HepG2 (cell line): ENCODE results near the gene CABLES2. TPM values are rescaled to one million over a fixed set of nuclear protein-coding genes. Genes with fewer than 3 reads are reported as not detected.
A peak's percentile ranks its signal among the peaks of the same experiment; 100 is the strongest.

Source experiments
- AGO2 ChIP-seq: fragments of 200-400 bp; formaldehyde crosslinking; optimal IDR thresholded peaks from 2 replicates; pipeline ENCODE3; 2017; ENCODE audit warnings: mild to moderate bottlenecking, low read depth, low read length, moderate library complexity
- GFI1 ChIP-seq: sonication (generic); formaldehyde crosslinking; IDR thresholded peaks from 2 replicates; pipeline ENCODE4 v1.5.0; 2020; ENCODE audit warnings: missing genetic modification reagents, mild to moderate bottlenecking, borderline replicate concordance
- HNRNPH1 ChIP-seq: fragments of 200-400 bp; formaldehyde crosslinking; optimal IDR thresholded peaks from 2 replicates; pipeline ENCODE3; 2017; ENCODE audit warnings: mild to moderate bottlenecking, low read depth, low read length
- MEF2D ChIP-seq: sonication (generic); formaldehyde crosslinking; IDR thresholded peaks from 2 replicates; pipeline ENCODE4 v1.5.1; 2020; ENCODE audit warnings: mild to moderate bottlenecking, missing genetic modification reagents
- NPAS2 ChIP-seq: sonication (generic); formaldehyde crosslinking; IDR thresholded peaks from 2 replicates; pipeline ENCODE4 v1.8.0; 2022; ENCODE audit warnings: mild to moderate bottlenecking, missing genetic modification reagents, borderline replicate concordance
- RCOR2 ChIP-seq: IDR thresholded peaks from 2 replicates; pipeline ENCODE4 v1.6.1; 2016; ENCODE audit warnings: missing biosample characterization, missing genetic modification reagents
- SMAD1 ChIP-seq: sonication (generic); formaldehyde crosslinking; IDR thresholded peaks from 2 replicates; pipeline ENCODE4 v1.4.0; 2020; ENCODE audit warnings: missing genetic modification reagents, low read depth, mild to moderate bottlenecking, borderline replicate concordance
- SRSF1 ChIP-seq: fragments of 200-400 bp; formaldehyde crosslinking; optimal IDR thresholded peaks from 2 replicates; pipeline ENCODE3; 2017; ENCODE audit warnings: mild to moderate bottlenecking, low read depth, low read length, moderate library complexity
- ZC3H13 ChIP-seq: sonication (generic); formaldehyde crosslinking; IDR thresholded peaks from 2 replicates; pipeline ENCODE4 v1.8.1; 2023; ENCODE audit warnings: mild to moderate bottlenecking, missing genetic modification reagents, moderate library complexity
- ZNF274 ChIP-seq: sonication (generic); formaldehyde crosslinking; IDR thresholded peaks from 2 replicates; pipeline ENCODE4 v1.5.1; 2020; ENCODE audit warnings: mild to moderate bottlenecking, missing genetic modification reagents
- ZNF431 ChIP-seq: sonication (generic); formaldehyde crosslinking; IDR thresholded peaks from 2 replicates; pipeline ENCODE4 v1.9.0; 2022; ENCODE audit warnings: missing genetic modification reagents, low read depth, mild to moderate bottlenecking, borderline replicate concordance
- ZNF558 ChIP-seq: sonication (generic); formaldehyde crosslinking; IDR thresholded peaks from 2 replicates; pipeline ENCODE4 v1.9.0; 2022; ENCODE audit warnings: mild to moderate bottlenecking, missing genetic modification reagents, borderline replicate concordance
- ZNF644 ChIP-seq: IDR thresholded peaks from 2 replicates; pipeline ENCODE4 v1.6.1; 2016; ENCODE audit warnings: low read depth
- ZNF660 ChIP-seq: sonication (generic); formaldehyde crosslinking; IDR thresholded peaks from 2 replicates; pipeline ENCODE4 v1.5.1; 2020; ENCODE audit warnings: mild to moderate bottlenecking, low read depth, missing genetic modification reagents, borderline replicate concordance
- ZNF724P ChIP-seq: sonication (generic); formaldehyde crosslinking; IDR thresholded peaks from 2 replicates; pipeline ENCODE4 v1.8.0; 2022; ENCODE audit warnings: missing genetic modification reagents, borderline replicate concordance
- polyA plus RNA-seq, 8 experiments: library from polyadenylated mRNA; depleted of rRNA in 3 of 8; stranded (reverse) in 7 of 8; unstranded in 1 of 8; fragments of >200 nt; fragmentation: Illumina TruSeq in 4 of 8; extraction: Trizol in 4 of 8; gene quantifications; 2 replicates each; pipeline versions ENCODE4 v1.2.1 to v1.2.3, GENCODE V29; 2011 to 2016; ENCODE audit warnings: low read depth in 4 of 8, missing spikeins in 1 of 8, mixed read lengths in 1 of 8; ENCODE audit not compliant: insufficient read depth in 1 of 8
- total RNA-seq, 5 experiments: library from RNA; depleted of rRNA; stranded (reverse); fragments of >200 nt; fragmentation: Illumina TruSeq; extraction: Trizol; gene quantifications; 2 replicates each; pipeline ENCODE4 v1.2.3, GENCODE V29; 2016; ENCODE audit warnings: low read depth in 1 of 5
- TF ChIP-seq, protein P1 (sequence below), 2 experiments: IDR thresholded peaks; 2 replicates each; pipeline ENCODE4 v1.6.1; 2011 to 2012; ENCODE audit warnings: low read length in 2 of 2, borderline replicate concordance in 1 of 2, low read depth in 1 of 2, mild to moderate bottlenecking in 1 of 2, moderate library complexity in 1 of 2
- TF ChIP-seq, protein P2 (sequence below): sonication (generic); formaldehyde crosslinking; IDR thresholded peaks from 2 replicates; pipeline ENCODE4 v1.4.0; 2020; ENCODE audit warnings: mild to moderate bottlenecking, missing genetic modification reagents
- TF ChIP-seq, protein P3 (sequence below): IDR thresholded peaks from 2 replicates; pipeline ENCODE4 v1.6.1; 2016; ENCODE audit warnings: missing compliant biosample characterization, missing genetic modification reagents, borderline replicate concordance
- TF ChIP-seq, protein P4 (sequence below): IDR thresholded peaks from 2 replicates; pipeline ENCODE4 v1.6.1; 2016
- TF ChIP-seq, protein P5 (sequence below): IDR thresholded peaks from 2 replicates; pipeline ENCODE4 v1.6.1; 2016; ENCODE audit warnings: missing genetic modification reagents, missing compliant biosample characterization

Gene CABLES2
- total and polyA plus RNA-seq, 2 of the 13 experiments (the other 11 are each of a cell fraction or from before 2014, with no cell fraction given): 5.2 to 9.7 TPM

DNA sequence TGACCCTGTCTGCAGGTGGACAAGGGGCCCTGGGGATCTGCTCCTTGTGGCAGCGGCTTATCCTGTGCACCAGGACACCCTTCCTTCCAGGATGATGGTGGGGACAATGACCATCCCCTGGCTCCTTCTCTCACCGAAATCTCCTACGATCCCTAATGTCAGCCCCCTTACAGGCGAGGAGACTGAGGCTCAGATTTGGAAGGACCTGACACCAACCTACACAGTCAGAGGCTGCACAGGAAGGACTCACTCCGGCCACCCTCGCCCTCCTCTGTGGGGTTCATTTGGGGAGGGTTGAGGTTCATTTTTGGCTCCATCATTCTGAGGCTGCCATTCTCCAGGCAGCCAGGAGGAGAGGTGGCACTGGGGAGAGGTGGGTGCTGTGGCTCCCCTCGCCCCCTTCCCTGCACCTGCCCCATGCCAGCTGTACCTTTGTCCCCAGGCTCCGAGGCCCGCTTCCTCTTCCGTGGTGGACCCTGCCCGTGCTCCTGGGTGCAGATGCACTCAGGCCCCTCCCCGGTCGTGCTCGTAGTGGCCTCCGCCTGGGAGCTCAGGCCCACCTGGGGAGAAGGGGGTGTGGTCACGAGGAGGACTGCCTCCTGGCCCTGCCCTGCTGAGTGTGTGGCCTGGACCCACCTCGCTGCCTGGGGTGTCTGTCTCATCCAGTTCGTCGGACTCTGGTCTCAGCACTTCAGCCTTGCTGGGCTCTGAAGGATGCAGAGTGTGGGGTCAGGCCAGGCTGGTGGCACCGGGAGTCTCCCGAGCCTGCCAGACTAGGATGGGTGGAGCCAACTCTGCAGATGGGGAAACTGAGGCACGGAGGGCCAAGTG is 5.3 kb upstream of the CABLES2 start (continued):
- TF ChIP-seq MEF2D (CRISPR knock-in tag) (peak; percentile 64; the same call in 1 of the 2 replicates), GFI1 (CRISPR knock-in tag) (no peak), ZNF274 (CRISPR knock-in tag) (peak; percentile 74; the same call in 1 of the 2 replicates), RCOR2 (no peak), AGO2 (no peak), NPAS2 (no peak), ZNF558 (CRISPR knock-in tag) (no peak), ZC3H13 (CRISPR knock-in tag) (no peak), HNRNPH1 (no peak), ZNF724P (CRISPR knock-in tag) (no peak), SRSF1 (peak; percentile 15), ZNF644 (CRISPR knock-in tag) (no peak), ZNF431 (CRISPR knock-in tag) (no peak), SMAD1 (CRISPR knock-in tag) (peak; percentile 71; the same call in 1 of the 2 replicates), ZNF660 (CRISPR knock-in tag) (no peak)
- TF ChIP-seq, protein P1, sequence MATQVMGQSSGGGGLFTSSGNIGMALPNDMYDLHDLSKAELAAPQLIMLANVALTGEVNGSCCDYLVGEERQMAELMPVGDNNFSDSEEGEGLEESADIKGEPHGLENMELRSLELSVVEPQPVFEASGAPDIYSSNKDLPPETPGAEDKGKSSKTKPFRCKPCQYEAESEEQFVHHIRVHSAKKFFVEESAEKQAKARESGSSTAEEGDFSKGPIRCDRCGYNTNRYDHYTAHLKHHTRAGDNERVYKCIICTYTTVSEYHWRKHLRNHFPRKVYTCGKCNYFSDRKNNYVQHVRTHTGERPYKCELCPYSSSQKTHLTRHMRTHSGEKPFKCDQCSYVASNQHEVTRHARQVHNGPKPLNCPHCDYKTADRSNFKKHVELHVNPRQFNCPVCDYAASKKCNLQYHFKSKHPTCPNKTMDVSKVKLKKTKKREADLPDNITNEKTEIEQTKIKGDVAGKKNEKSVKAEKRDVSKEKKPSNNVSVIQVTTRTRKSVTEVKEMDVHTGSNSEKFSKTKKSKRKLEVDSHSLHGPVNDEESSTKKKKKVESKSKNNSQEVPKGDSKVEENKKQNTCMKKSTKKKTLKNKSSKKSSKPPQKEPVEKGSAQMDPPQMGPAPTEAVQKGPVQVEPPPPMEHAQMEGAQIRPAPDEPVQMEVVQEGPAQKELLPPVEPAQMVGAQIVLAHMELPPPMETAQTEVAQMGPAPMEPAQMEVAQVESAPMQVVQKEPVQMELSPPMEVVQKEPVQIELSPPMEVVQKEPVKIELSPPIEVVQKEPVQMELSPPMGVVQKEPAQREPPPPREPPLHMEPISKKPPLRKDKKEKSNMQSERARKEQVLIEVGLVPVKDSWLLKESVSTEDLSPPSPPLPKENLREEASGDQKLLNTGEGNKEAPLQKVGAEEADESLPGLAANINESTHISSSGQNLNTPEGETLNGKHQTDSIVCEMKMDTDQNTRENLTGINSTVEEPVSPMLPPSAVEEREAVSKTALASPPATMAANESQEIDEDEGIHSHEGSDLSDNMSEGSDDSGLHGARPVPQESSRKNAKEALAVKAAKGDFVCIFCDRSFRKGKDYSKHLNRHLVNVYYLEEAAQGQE (IDR thresholded peaks at IDR 0.05; ENCODE audit: borderline replicate concordance in 1 of 2, low read depth in 1 of 2, low read length in 2 of 2): no peak
- TF ChIP-seq, protein P2, sequence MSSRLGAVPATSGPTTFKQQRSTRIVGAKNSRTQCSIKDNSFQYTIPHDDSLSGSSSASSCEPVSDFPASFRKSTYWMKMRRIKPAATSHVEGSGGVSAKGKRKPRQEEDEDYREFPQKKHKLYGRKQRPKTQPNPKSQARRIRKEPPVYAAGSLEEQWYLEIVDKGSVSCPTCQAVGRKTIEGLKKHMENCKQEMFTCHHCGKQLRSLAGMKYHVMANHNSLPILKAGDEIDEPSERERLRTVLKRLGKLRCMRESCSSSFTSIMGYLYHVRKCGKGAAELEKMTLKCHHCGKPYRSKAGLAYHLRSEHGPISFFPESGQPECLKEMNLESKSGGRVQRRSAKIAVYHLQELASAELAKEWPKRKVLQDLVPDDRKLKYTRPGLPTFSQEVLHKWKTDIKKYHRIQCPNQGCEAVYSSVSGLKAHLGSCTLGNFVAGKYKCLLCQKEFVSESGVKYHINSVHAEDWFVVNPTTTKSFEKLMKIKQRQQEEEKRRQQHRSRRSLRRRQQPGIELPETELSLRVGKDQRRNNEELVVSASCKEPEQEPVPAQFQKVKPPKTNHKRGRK (CRISPR knock-in tag): 0 out of 2 replicates have a peak, but pooled peaks have one; percentile 2
- TF ChIP-seq, protein P3, sequence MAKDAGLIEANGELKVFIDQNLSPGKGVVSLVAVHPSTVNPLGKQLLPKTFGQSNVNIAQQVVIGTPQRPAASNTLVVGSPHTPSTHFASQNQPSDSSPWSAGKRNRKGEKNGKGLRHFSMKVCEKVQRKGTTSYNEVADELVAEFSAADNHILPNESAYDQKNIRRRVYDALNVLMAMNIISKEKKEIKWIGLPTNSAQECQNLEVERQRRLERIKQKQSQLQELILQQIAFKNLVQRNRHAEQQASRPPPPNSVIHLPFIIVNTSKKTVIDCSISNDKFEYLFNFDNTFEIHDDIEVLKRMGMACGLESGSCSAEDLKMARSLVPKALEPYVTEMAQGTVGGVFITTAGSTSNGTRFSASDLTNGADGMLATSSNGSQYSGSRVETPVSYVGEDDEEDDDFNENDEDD (CRISPR knock-in tag): no peak
- TF ChIP-seq, protein P4, sequence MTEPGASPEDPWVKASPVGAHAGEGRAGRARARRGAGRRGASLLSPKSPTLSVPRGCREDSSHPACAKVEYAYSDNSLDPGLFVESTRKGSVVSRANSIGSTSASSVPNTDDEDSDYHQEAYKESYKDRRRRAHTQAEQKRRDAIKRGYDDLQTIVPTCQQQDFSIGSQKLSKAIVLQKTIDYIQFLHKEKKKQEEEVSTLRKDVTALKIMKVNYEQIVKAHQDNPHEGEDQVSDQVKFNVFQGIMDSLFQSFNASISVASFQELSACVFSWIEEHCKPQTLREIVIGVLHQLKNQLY (CRISPR knock-in tag): peak; percentile 51; the same call in 1 of the 2 replicates
- TF ChIP-seq, protein P5, sequence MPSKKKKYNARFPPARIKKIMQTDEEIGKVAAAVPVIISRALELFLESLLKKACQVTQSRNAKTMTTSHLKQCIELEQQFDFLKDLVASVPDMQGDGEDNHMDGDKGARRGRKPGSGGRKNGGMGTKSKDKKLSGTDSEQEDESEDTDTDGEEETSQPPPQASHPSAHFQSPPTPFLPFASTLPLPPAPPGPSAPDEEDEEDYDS: peak; percentile 67
